Activated naive CD4-positive, alpha-beta T cell treated with Interleukin-2 at 50 U/mL for 16 hours (primary cell): ENCODE data around the gene DBNDD2.
A peak's percentile ranks its signal among the peaks of the same experiment; 100 is the strongest.

Experiments used
- DNase-seq: peaks from one replicate; pipeline ENCODE4 v3.0.0-alpha.2; 2020

The DBNDD2 gene

GRCh38 chr20:45452772-45453691 is 44.9 kb downstream of the DBNDD2 start:
- no peak for DNase-seq

- peak; percentile 18 for DNase-seq
Observed at GRCh38 chr20:45456632-45457031, 48.5 kb downstream of the DBNDD2 start.

GRCh38 chr20:45459606-45460005 is 51.5 kb downstream of the DBNDD2 start:
- no peak for DNase-seq
